ENCODE data around the gene ADAM8. TPM values are rescaled to one million over a fixed set of nuclear protein-coding genes. Genes with fewer than 3 reads are reported as not detected.

The ADAM8 gene
- total RNA-seq, 1 experiment from 2014 or later, result 113 TPM

DNA sequence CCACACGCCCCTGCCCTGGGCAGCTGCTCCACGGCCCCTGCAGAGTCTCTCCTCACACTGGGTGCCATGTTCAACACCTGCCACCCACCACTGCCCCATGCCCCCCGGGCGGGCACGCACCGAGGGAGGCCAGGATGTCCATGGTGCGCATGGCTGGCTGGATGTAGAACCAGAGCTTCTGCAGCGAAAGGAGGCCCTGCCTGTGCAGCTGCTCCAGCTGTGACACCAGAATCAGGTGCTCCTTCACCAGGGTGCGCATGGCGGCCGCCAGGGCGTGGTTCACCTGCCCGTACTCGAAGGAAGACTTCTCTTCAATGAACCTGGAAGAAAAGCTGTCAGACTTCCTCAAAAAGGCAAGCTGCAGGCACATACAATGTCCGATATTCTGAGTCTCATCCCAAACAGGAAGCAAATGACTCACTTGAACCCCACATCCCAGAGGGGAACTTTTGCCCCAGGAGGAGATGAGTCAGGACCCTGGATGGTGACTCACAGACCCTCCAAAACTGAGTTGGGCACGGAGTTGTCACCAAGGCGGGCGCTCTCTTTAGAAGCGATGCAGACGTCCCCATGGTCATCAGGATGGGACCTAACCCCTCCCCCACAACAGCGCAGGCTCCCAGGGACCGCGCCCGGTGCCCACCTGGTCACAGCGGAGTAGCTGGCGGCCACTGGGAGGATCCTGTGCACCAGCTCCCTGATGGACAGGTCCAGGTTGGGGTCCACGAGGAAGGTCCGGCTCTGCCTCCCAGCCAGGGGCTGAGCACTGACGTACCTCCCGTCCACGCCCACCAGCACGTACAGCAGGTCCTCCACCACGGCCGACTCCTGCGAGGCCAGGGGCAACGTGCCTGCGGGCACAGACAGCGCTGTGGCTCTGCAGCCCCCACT is 16.5 kb upstream of the ADAM8 start:
- no peak overlapping the region for H2AFZ ChIP-seq (ENCODE audit: low read length)
- no peaks in the 10 kb centered on the region for H3K9me3 ChIP-seq (ENCODE audit: low read length)
- peak overlapping the region; percentile 69 for H3K4me2 ChIP-seq (ENCODE audit: low read length)
- H4K20me1 ChIP-seq (ENCODE audit: low read length), result no peaks in the 10 kb centered on the region
- H3K4me1 ChIP-seq (ENCODE audit: insufficient read depth, low read length), result peaks cover 23% of the 10 kb centered on the region
- H3F3A ChIP-seq (ENCODE audit: low read length, unreplicated experiment), result no peaks in the 10 kb centered on the region
- no peaks in the 10 kb centered on the region; the same call in 1 of the 2 replicates for H3K79me2 ChIP-seq (ENCODE audit: low read length)
- H3K4me3 ChIP-seq (ENCODE audit: low read length), result peak overlapping the region; percentile 44; the same call in 1 of the 2 replicates
- CTCF ChIA-PET, result interaction anchor here (1.1 to 1.5 kb wide), 2 partner anchors 15 to 35 kb away, joined by 3 to 4 read pairs; no protein-coding TSS in a partner anchor
- intact Hi-C loops (cut with micrococcal nuclease), result loop anchor here (1.0 kb wide), 1 partner anchor 36 kb away; no protein-coding TSS in a partner anchor
- POLR2A ChIA-PET (ENCODE audit: unreplicated experiment), result interaction anchor here (0.5 to 0.6 kb wide), 4 partner anchors 13 to 34 kb away, joined by 3 to 4 read pairs (median 3); no protein-coding TSS in a partner anchor
- H3K27me3 ChIP-seq (ENCODE audit: low read length), result no peaks in the 10 kb centered on the region
- peaks cover 27% of the 10 kb centered on the region; the same call in 1 of the 2 replicates for H3K36me3 ChIP-seq (ENCODE audit: low read depth, low read length)
- peak overlapping the region; percentile 67 for H3K9ac ChIP-seq (ENCODE audit: low read length)
- no TSS peak for BruUV-seq (replicated peaks)
- TF ChIP-seq, protein P1, sequence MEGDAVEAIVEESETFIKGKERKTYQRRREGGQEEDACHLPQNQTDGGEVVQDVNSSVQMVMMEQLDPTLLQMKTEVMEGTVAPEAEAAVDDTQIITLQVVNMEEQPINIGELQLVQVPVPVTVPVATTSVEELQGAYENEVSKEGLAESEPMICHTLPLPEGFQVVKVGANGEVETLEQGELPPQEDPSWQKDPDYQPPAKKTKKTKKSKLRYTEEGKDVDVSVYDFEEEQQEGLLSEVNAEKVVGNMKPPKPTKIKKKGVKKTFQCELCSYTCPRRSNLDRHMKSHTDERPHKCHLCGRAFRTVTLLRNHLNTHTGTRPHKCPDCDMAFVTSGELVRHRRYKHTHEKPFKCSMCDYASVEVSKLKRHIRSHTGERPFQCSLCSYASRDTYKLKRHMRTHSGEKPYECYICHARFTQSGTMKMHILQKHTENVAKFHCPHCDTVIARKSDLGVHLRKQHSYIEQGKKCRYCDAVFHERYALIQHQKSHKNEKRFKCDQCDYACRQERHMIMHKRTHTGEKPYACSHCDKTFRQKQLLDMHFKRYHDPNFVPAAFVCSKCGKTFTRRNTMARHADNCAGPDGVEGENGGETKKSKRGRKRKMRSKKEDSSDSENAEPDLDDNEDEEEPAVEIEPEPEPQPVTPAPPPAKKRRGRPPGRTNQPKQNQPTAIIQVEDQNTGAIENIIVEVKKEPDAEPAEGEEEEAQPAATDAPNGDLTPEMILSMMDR (conservative IDR thresholded peaks at IDR 0.05; ENCODE audit: low read depth, low read length), result no peak
- TF ChIP-seq EZH2 (IDR thresholded peaks at IDR 0.05; ENCODE audit: low read length, unreplicated experiment) (no peak), EZH2phosphoT487 (IDR thresholded peaks at IDR 0.05; ENCODE audit: borderline replicate concordance, low read length) (no peak)
- H3K9me2 ChIP-seq (replicated peaks; ENCODE audit: low read length), result no peaks in the 10 kb centered on the region
- peak; percentile 84 for ATAC-seq
- peak overlapping the region; percentile 94 for H3K27ac ChIP-seq (ENCODE audit: low read length)
- peak; percentile 93 for DNase-seq

DNA sequence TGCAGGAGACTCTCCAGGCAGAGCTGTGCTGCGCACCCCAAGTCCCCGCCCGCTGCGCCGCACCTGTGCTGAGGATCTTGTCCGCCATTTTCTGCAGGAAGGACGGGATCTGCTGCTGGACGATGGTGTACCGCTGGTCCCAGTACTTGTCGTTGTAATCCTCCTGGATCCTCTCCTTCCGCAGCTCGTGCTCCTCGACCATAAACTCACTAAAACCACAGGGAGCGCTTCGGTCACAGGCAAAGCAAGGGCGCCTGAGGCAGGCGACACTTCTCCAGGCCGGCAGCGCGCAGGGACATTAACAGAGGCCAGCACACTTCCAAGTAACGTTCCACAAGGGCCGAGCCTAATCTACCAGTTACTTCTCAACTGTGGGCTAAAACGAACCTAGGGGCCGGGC is 13.1 kb upstream of the ADAM8 start:
- no peak overlapping the region for H3K4me3 ChIP-seq (ENCODE audit: low read length)
- peaks cover 23% of the 10 kb centered on the region for H3K4me1 ChIP-seq (ENCODE audit: insufficient read depth, low read length)
- CTCF ChIA-PET, result no interaction called here
- TF ChIP-seq, protein P1 (conservative IDR thresholded peaks at IDR 0.05; ENCODE audit: low read depth, low read length), result no peak
- no peak overlapping the region for H2AFZ ChIP-seq (ENCODE audit: low read length)
- H3K9me2 ChIP-seq (replicated peaks; ENCODE audit: low read length), result no peaks in the 10 kb centered on the region
- no peaks in the 10 kb centered on the region for H3F3A ChIP-seq (ENCODE audit: low read length, unreplicated experiment)
- ATAC-seq (no peak), DNase-seq (no peak)
- no peaks in the 10 kb centered on the region for H3K27me3 ChIP-seq (ENCODE audit: low read length)
- H4K20me1 ChIP-seq (ENCODE audit: low read length), result no peaks in the 10 kb centered on the region
- no peaks in the 10 kb centered on the region; the same call in 1 of the 2 replicates for H3K79me2 ChIP-seq (ENCODE audit: low read length)
- intact Hi-C loops (cut with micrococcal nuclease), result no loop called here
- no peak overlapping the region for H3K4me2 ChIP-seq (ENCODE audit: low read length)
- H3K9ac ChIP-seq (ENCODE audit: low read length), result no peak overlapping the region
- H3K9me3 ChIP-seq (ENCODE audit: low read length), result no peaks in the 10 kb centered on the region
- H3K36me3 ChIP-seq (ENCODE audit: low read depth, low read length), result peaks cover 14% of the 10 kb centered on the region; the same call in 1 of the 2 replicates
- no TSS peak for BruUV-seq (replicated peaks)
- POLR2A ChIA-PET (ENCODE audit: unreplicated experiment), result no interaction called here
- no peak overlapping the region for H3K27ac ChIP-seq (ENCODE audit: low read length)

Measured in PC-3 (cell line).